ENCODE measurements around the gene NFKBIE. TPM values are rescaled to one million over a fixed set of nuclear protein-coding genes. Genes with fewer than 3 reads are reported as not detected.

The NFKBIE gene
- total and polyA plus RNA-seq, 2 of the 13 experiments (the other 11 are each of a cell fraction or from before 2014, with no cell fraction given) = 6.7 to 14.5 TPM

- TF ChIP-seq PBX2 (CRISPR knock-in tag; IDR thresholded peaks at IDR 0.05) = 0 out of 2 replicates have a peak, but pooled peaks have one; percentile 26
- TF ChIP-seq HIC2 (CRISPR knock-in tag; IDR thresholded peaks at IDR 0.05; ENCODE audit: low read depth) = no peak
- TF ChIP-seq SALL1 (CRISPR knock-in tag; IDR thresholded peaks at IDR 0.05) = peak; percentile 87
- TF ChIP-seq SIX4 (CRISPR knock-in tag; IDR thresholded peaks at IDR 0.05) = no peak; the same call in none of the 2 replicates
- peak; percentile 55; the same call in 1 of the 2 replicates for TF ChIP-seq SRY (CRISPR knock-in tag; IDR thresholded peaks at IDR 0.05)
- peak; percentile 76; the same call in 1 of the 2 replicates for TF ChIP-seq ZFP90 (CRISPR knock-in tag; IDR thresholded peaks at IDR 0.05; ENCODE audit: borderline replicate concordance)
- TF ChIP-seq KLF16 (CRISPR knock-in tag; IDR thresholded peaks at IDR 0.05) = peak in 1 of 2 experiments; percentile 93; a peak in 2 of 4 replicates
- TF ChIP-seq NFE2 (CRISPR knock-in tag; IDR thresholded peaks at IDR 0.05) = no peak
- TF ChIP-seq ZNF549 (CRISPR knock-in tag; IDR thresholded peaks at IDR 0.05) = no peak
- TF ChIP-seq SRSF4 (IDR thresholded peaks at IDR 0.05; ENCODE audit: low read depth, low read length, poor library complexity, severe bottlenecking) = no peak
- TF ChIP-seq ZNF30 (CRISPR knock-in tag; IDR thresholded peaks at IDR 0.05) = peak; percentile 82; the same call in 1 of the 2 replicates
- peak; percentile 58; the same call in 1 of the 2 replicates for TF ChIP-seq ZNF33A (CRISPR knock-in tag; IDR thresholded peaks at IDR 0.05; ENCODE audit: borderline replicate concordance)
- TF ChIP-seq, protein P1, sequence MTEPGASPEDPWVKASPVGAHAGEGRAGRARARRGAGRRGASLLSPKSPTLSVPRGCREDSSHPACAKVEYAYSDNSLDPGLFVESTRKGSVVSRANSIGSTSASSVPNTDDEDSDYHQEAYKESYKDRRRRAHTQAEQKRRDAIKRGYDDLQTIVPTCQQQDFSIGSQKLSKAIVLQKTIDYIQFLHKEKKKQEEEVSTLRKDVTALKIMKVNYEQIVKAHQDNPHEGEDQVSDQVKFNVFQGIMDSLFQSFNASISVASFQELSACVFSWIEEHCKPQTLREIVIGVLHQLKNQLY (CRISPR knock-in tag; IDR thresholded peaks at IDR 0.05) = peak; percentile 35; the same call in 1 of the 2 replicates
- no peak for TF ChIP-seq NFE2L1 (CRISPR knock-in tag; IDR thresholded peaks at IDR 0.05; ENCODE audit: borderline replicate concordance)
- no peak for TF ChIP-seq ZFP62 (CRISPR knock-in tag; IDR thresholded peaks at IDR 0.05)
- TF ChIP-seq CCAR2 (optimal IDR thresholded peaks at IDR 0.05; ENCODE audit: low read depth, low read length) = no peak
- no peak for TF ChIP-seq SCMH1 (CRISPR knock-in tag; IDR thresholded peaks at IDR 0.05; ENCODE audit: borderline replicate concordance)
- TF ChIP-seq, protein P2, sequence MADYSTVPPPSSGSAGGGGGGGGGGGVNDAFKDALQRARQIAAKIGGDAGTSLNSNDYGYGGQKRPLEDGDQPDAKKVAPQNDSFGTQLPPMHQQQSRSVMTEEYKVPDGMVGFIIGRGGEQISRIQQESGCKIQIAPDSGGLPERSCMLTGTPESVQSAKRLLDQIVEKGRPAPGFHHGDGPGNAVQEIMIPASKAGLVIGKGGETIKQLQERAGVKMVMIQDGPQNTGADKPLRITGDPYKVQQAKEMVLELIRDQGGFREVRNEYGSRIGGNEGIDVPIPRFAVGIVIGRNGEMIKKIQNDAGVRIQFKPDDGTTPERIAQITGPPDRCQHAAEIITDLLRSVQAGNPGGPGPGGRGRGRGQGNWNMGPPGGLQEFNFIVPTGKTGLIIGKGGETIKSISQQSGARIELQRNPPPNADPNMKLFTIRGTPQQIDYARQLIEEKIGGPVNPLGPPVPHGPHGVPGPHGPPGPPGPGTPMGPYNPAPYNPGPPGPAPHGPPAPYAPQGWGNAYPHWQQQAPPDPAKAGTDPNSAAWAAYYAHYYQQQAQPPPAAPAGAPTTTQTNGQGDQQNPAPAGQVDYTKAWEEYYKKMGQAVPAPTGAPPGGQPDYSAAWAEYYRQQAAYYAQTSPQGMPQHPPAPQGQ (CRISPR knock-in tag; IDR thresholded peaks at IDR 0.05; ENCODE audit: borderline replicate concordance) = no peak
- TF ChIP-seq ZBTB46 (CRISPR knock-in tag; IDR thresholded peaks at IDR 0.05; ENCODE audit: borderline replicate concordance) = no peak
- no peak; the same call in 1 of the 2 replicates for TF ChIP-seq ZNF354B (CRISPR knock-in tag; IDR thresholded peaks at IDR 0.05)
Measured at GRCh38 chr6:44257025-44257752, 8.2 kb downstream of the NFKBIE start, which contains the start of gene SLC35B2 (continued).

All from HepG2 (cell line).